Liver (tissue), 9 donors: ENCODE results near the gene GPC3. TPM values are rescaled to one million over a fixed set of nuclear protein-coding genes. Genes with fewer than 3 reads are reported as not detected.

Experiments
- DNase-seq: peaks from one replicate; pipeline ENCODE4 v3.0.0-alpha.2; 2017; ENCODE audit warnings: low spot score
- H3K27ac ChIP-seq, 2 donors: one replicate each; pipeline ENCODE4 v1.7.0; 2013; ENCODE audit warnings: inconsistent platforms in 2 of 2, low read length in 2 of 2, control low read depth in 1 of 2, low read depth in 1 of 2, mild to moderate bottlenecking in 1 of 2
- H3K27me3 ChIP-seq, 4 donors: one replicate each; pipeline versions ENCODE4 v1.6.1 to v1.7.0; 2013; ENCODE audit warnings: low read length in 3 of 4, inconsistent platforms in 1 of 4, mild to moderate bottlenecking in 1 of 4, moderate library complexity in 1 of 4; ENCODE audit not compliant: control insufficient read depth in 4 of 4, insufficient read depth in 4 of 4
- H3K36me3 ChIP-seq, 4 donors: one replicate each; pipeline versions ENCODE4 v1.6.1 to v1.7.0; 2013; ENCODE audit warnings: low read length in 3 of 4, mild to moderate bottlenecking in 3 of 4, low read depth in 1 of 4, moderate library complexity in 1 of 4; ENCODE audit not compliant: control insufficient read depth in 4 of 4, insufficient read depth in 3 of 4
- H3K4me1 ChIP-seq, 4 donors: one replicate each; pipeline versions ENCODE4 v1.6.1 to v1.7.0; 2013; ENCODE audit warnings: low read length in 3 of 4, mild to moderate bottlenecking in 3 of 4, moderate library complexity in 1 of 4; ENCODE audit not compliant: control insufficient read depth in 4 of 4, insufficient read depth in 4 of 4
- H3K4me3 ChIP-seq, 3 donors: one replicate each; pipeline versions ENCODE4 v1.6.1 to v1.7.0; 2013; ENCODE audit warnings: low read length in 3 of 3, control low read depth in 1 of 3, low read depth in 1 of 3, mild to moderate bottlenecking in 1 of 3
- H3K9ac ChIP-seq, 2 donors: one replicate each; pipeline ENCODE4 v1.7.0; 2013; ENCODE audit warnings: low read length in 2 of 2, mild to moderate bottlenecking in 2 of 2, moderate library complexity in 2 of 2, control low read depth in 1 of 2, low read depth in 1 of 2
- H3K9me3 ChIP-seq, 4 donors: one replicate each; pipeline versions ENCODE4 v1.6.1 to v1.7.0; 2013; ENCODE audit warnings: low read length in 3 of 4; ENCODE audit not compliant: control insufficient read depth in 4 of 4
- ATF3 ChIP-seq: IDR thresholded peaks from 2 replicates; pipeline ENCODE4 v1.6.1; 2016; ENCODE audit warnings: antibody characterized with exemption
- EGR1 ChIP-seq, 2 donors: IDR thresholded peaks; 2 replicates each; pipeline ENCODE4 v1.6.1; 2016 to 2018; ENCODE audit warnings: antibody characterized with exemption in 2 of 2, low read depth in 2 of 2
- FOXA1 ChIP-seq: IDR thresholded peaks from 2 replicates; pipeline ENCODE4 v1.6.1; 2016; ENCODE audit warnings: antibody characterized with exemption
- FOXA2 ChIP-seq: IDR thresholded peaks from 2 replicates; pipeline ENCODE4 v1.6.1; 2016; ENCODE audit warnings: antibody characterized with exemption
- GABPA ChIP-seq, 2 donors: IDR thresholded peaks in 1 of 2; conservative IDR thresholded peaks in 1 of 2; 2 replicates each; pipeline ENCODE4 v1.6.1; 2016; ENCODE audit warnings: antibody characterized with exemption in 2 of 2, mild to moderate bottlenecking in 1 of 2, moderate library complexity in 1 of 2
- HNF4A ChIP-seq, 2 donors: conservative IDR thresholded peaks; 2 replicates each; pipeline ENCODE4 v1.6.1; 2016; ENCODE audit warnings: antibody characterized with exemption in 2 of 2, mild to moderate bottlenecking in 2 of 2
- HNF4G ChIP-seq: IDR thresholded peaks from 2 replicates; pipeline ENCODE4 v1.6.1; 2016; ENCODE audit warnings: antibody characterized with exemption
- JUND ChIP-seq, 2 donors: IDR thresholded peaks; 2 replicates each; pipeline ENCODE4 v1.6.1; 2016; ENCODE audit warnings: antibody characterized with exemption in 2 of 2
- MAX ChIP-seq: IDR thresholded peaks from 2 replicates; pipeline ENCODE4 v1.6.1; 2016; ENCODE audit warnings: antibody characterized with exemption
- NR2F2 ChIP-seq: IDR thresholded peaks from 2 replicates; pipeline ENCODE4 v1.6.1; 2016; ENCODE audit warnings: antibody characterized with exemption
- RAD21 ChIP-seq, 2 donors: IDR thresholded peaks; 2 replicates each; pipeline ENCODE4 v1.6.1; 2016; ENCODE audit warnings: antibody characterized with exemption in 2 of 2, mild to moderate bottlenecking in 2 of 2
- RXRA ChIP-seq, 2 donors: IDR thresholded peaks; 2 replicates each; pipeline ENCODE4 v1.6.1; 2017 to 2018; ENCODE audit warnings: antibody characterized with exemption in 2 of 2, mild to moderate bottlenecking in 1 of 2
- SP1 ChIP-seq: IDR thresholded peaks from 2 replicates; pipeline ENCODE4 v1.6.1; 2018; ENCODE audit warnings: antibody characterized with exemption, mild to moderate bottlenecking
- TAF1 ChIP-seq: conservative IDR thresholded peaks from 2 replicates; pipeline ENCODE4 v1.6.1; 2016; ENCODE audit warnings: antibody characterized with exemption, mild to moderate bottlenecking
- YY1 ChIP-seq: IDR thresholded peaks from 2 replicates; pipeline ENCODE4 v1.6.1; 2016; ENCODE audit warnings: antibody characterized with exemption, mild to moderate bottlenecking
- ZBTB33 ChIP-seq: IDR thresholded peaks from 2 replicates; pipeline ENCODE4 v1.6.1; 2016; ENCODE audit warnings: antibody characterized with exemption
- WGBS: extraction: QIAGEN DNeasy Blood & Tissue Kit; methylation state at CpG from one replicate; pipeline ENCODE4 v1.1.7; 2013; 5-methylcytosine and 5-hydroxymethylcytosine counted together
- polyA plus RNA-seq, 2 donors: library from polyadenylated mRNA; stranded (reverse) in 1 of 2; unstranded in 1 of 2; fragments of 200-250 nt in 1 of 2; fragments of >200 nt in 1 of 2; fragmentation: Nextera tagmentation in 1 of 2; extraction: Ambion mirVana in 1 of 2; gene quantifications; one replicate each; pipeline versions ENCODE4 v1.2.1 to v1.2.3, GENCODE V29; 2013 to 2015
- total RNA-seq, 2 donors: library from RNA; depleted of rRNA; stranded (reverse); fragments of >200 nt; gene quantifications; one replicate each; pipeline ENCODE4 v1.2.3, GENCODE V29; 2014
- TF ChIP-seq, protein P1 (sequence below): IDR thresholded peaks from 2 replicates; pipeline ENCODE4 v1.6.1; 2016; ENCODE audit warnings: antibody characterized with exemption, mild to moderate bottlenecking
- TF ChIP-seq, protein P2 (sequence below): fragments of 150-350 bp; IDR thresholded peaks from 2 replicates; pipeline ENCODE4 v1.5.1; 2017; ENCODE audit warnings: improper control_type of control experiment, low read depth, low read length; ENCODE audit not compliant: missing input control
- donor health status: healthy.
- donor health status: healthy.
- donor health status: healthy.
- donor health status: healthy.
- donor health status: healthy.

Gene GPC3
- total and polyA plus RNA-seq, 4 donors: 0.40 to 1,133 (median 1.5) TPM

- Histone ChIP-seq H3K9me3 (no peaks in the 10 kb centered on the region), H3K4me3 (no peak overlapping the region), H3K9ac (no peak overlapping the region), H3K27me3 (no peaks in the 10 kb centered on the region), H3K36me3 (no peaks in the 10 kb centered on the region), H3K27ac (no peak overlapping the region), H3K4me1 (no peaks in the 10 kb centered on the region)
- TF ChIP-seq FOXA1: no peak
- TF ChIP-seq HNF4G: no peak
- no peak for TF ChIP-seq RAD21 (IDR thresholded peaks at IDR 0.05)
- TF ChIP-seq ATF3: no peak
- TF ChIP-seq GABPA (IDR thresholded peaks at IDR 0.05 in 1 of 2, conservative IDR thresholded peaks at IDR 0.05 in 1 of 2): no peak
- TF ChIP-seq HNF4A (conservative IDR thresholded peaks at IDR 0.05): no peak
- TF ChIP-seq EGR1 (IDR thresholded peaks at IDR 0.05; ENCODE audit: low read depth in 2 of 2): no peak
- no peak for TF ChIP-seq RXRA (IDR thresholded peaks at IDR 0.05)
- TF ChIP-seq ZBTB33: no peak
- TF ChIP-seq YY1: no peak
- no peak for TF ChIP-seq SP1
- TF ChIP-seq, protein P1, sequence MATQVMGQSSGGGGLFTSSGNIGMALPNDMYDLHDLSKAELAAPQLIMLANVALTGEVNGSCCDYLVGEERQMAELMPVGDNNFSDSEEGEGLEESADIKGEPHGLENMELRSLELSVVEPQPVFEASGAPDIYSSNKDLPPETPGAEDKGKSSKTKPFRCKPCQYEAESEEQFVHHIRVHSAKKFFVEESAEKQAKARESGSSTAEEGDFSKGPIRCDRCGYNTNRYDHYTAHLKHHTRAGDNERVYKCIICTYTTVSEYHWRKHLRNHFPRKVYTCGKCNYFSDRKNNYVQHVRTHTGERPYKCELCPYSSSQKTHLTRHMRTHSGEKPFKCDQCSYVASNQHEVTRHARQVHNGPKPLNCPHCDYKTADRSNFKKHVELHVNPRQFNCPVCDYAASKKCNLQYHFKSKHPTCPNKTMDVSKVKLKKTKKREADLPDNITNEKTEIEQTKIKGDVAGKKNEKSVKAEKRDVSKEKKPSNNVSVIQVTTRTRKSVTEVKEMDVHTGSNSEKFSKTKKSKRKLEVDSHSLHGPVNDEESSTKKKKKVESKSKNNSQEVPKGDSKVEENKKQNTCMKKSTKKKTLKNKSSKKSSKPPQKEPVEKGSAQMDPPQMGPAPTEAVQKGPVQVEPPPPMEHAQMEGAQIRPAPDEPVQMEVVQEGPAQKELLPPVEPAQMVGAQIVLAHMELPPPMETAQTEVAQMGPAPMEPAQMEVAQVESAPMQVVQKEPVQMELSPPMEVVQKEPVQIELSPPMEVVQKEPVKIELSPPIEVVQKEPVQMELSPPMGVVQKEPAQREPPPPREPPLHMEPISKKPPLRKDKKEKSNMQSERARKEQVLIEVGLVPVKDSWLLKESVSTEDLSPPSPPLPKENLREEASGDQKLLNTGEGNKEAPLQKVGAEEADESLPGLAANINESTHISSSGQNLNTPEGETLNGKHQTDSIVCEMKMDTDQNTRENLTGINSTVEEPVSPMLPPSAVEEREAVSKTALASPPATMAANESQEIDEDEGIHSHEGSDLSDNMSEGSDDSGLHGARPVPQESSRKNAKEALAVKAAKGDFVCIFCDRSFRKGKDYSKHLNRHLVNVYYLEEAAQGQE: no peak
- TF ChIP-seq FOXA2: no peak
- no peak for TF ChIP-seq TAF1
- no peak for TF ChIP-seq JUND (IDR thresholded peaks at IDR 0.05)
- no peak for TF ChIP-seq NR2F2
- TF ChIP-seq, protein P2, sequence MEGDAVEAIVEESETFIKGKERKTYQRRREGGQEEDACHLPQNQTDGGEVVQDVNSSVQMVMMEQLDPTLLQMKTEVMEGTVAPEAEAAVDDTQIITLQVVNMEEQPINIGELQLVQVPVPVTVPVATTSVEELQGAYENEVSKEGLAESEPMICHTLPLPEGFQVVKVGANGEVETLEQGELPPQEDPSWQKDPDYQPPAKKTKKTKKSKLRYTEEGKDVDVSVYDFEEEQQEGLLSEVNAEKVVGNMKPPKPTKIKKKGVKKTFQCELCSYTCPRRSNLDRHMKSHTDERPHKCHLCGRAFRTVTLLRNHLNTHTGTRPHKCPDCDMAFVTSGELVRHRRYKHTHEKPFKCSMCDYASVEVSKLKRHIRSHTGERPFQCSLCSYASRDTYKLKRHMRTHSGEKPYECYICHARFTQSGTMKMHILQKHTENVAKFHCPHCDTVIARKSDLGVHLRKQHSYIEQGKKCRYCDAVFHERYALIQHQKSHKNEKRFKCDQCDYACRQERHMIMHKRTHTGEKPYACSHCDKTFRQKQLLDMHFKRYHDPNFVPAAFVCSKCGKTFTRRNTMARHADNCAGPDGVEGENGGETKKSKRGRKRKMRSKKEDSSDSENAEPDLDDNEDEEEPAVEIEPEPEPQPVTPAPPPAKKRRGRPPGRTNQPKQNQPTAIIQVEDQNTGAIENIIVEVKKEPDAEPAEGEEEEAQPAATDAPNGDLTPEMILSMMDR: no peak
- TF ChIP-seq MAX: no peak
- no peak for DNase-seq
- WGBS: 82% methylated on average over 4 of the region's 4 CpGs
Measured at GRCh38 chrX:133723930-133724329, 261.5 kb downstream of the GPC3 start.
